Measurements from ENCODE around the gene TMEM147. TPM values are rescaled to one million over a fixed set of nuclear protein-coding genes. Genes with fewer than 3 reads are reported as not detected.

Gene TMEM147, protein sequence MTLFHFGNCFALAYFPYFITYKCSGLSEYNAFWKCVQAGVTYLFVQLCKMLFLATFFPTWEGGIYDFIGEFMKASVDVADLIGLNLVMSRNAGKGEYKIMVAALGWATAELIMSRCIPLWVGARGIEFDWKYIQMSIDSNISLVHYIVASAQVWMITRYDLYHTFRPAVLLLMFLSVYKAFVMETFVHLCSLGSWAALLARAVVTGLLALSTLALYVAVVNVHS
- total RNA-seq, result 84.4 TPM
- long read RNA-seq, transcript TMEM147-201 (7 exons, 899 nt), result major isoform, 73 of 124 reads
- long read RNA-seq, transcript TMEM147-202 (6 exons, 935 nt), result minor isoform, 6 of 124 reads
- long read RNA-seq, partial matches to known transcripts, result 6 of 124 reads
- long read RNA-seq, other reads (novel, unspliced or antisense), result 37 of 124 reads

DNA sequence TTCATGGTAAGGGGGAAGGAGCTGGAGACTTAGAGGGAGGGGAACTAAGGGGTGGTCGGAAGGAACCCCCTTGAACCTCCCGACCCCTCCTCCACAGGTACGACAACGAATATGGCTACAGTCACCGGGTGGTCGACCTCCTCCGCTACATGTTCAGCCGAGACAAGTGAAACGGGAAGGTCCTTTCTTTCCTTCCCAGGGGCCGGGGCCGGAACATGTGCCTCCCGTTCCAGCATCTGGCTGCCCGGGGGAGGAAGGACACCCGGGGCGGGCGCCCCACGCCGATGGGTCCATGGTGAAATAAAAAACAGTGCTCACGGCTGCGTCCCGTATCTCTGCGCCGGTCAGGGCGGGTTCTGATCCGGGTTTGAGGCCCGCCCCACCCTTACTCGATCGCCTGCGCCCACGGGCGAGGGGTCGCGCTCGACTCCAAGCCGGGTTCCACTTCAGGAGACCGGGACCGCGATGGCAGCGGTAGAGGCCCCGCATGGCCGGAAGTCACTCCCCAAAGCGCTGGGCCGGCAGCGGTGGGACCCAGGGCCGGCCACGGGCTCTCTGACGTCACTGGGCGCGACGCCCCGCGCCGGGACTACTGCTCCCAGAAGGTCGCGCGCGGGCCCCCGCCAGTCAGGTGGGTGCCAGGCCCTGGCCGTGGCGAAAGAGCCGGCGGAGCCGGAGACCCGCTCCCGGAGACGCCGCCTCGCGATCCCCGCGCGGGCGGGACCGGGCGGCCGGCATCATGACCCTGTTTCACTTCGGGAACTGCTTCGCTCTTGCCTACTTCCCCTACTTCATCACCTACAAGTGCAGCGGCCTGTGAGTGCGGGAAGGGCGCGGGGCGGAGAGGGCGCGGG, at the start of gene TMEM147:
Gene TMEM147 (plus strand): TSS at position 626 of the 854 bp plus-strand sequence. CDS start 114 bp downstream, at position 740.
- ATAC-seq (peak; percentile 99), DNase-seq (peak; percentile 98)
- intact Hi-C loops (cut with micrococcal nuclease), result no loop called here

DNA sequence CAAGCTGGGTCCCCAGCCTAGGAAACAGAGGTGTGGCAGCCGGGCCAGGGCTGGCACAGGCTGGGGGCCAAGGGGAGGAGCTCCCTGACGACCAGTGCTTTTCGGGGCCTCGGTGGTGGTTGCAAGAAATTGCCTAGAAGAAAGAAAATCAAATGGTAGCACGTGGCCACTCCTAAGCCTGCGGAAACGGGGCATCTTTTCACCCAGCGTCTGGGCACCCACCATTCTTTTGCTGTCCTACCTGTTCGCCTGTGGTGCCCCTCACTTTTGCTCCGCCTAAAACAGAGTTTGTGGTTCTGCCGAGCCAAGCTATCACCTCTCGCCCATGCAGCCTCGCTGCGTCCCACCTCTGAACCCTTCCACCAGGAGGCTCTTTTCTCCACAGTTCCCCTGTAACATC, 48.0 kb upstream of the TMEM147 start:
- ATAC-seq (no peak), DNase-seq (no peak)
- intact Hi-C loops (cut with micrococcal nuclease), result loop anchor here (10.0 kb wide), 1 partner anchor 143 kb away; the partner anchor contains the start of gene FFAR3

DNA sequence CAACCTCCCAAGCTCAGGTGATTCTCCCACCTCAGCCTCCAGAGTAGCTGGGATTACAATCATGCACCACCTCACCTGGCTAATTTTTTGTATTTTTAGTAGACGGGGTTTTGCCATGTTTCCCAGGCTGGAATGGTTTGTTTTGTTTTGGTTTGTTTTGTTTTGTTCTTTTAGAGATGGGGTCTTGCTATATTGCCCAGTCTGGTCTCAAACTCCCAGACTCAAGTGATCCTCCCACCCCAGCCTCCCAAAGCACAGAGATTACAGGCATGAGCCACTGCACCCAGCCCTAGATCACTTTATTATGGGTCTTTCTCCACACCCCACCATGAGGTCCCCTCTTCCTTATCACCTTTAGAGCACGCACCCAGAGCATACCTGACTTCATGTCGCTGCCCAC, 47.2 kb upstream of the TMEM147 start:
- intact Hi-C loops (cut with micrococcal nuclease), result loop anchor here (10.0 kb wide), 1 partner anchor 143 kb away; the partner anchor contains the start of gene FFAR3
- ATAC-seq (no peak), DNase-seq (no peak)

DNA sequence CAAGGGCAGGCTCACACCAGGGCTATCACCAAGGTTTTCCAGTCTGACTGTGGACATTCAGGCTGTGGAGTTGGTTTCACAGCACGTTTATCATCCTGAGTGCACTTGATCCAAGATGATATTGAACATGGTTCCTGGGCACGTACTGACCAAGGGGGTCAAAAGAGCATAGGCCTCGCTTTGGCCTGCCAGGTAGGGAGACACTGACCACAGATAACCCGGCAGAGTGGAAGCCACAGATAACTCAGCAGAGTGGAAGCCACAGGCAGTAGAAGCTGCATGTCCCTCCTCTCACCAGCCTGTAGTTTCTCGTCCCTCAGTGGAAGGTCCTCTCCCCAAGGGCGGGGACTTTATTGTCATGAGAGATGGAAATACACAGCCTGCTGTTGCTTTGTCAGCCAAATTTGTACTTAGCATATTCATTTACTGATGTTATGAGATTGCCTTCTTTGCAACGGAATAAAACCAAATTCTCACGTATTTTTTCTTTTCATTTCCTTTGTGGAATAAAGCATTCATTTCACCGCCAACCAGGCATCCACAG, 46.4 kb upstream of the TMEM147 start:
- DNase-seq (no peak), ATAC-seq (no peak)
- intact Hi-C loops (cut with micrococcal nuclease), result loop anchor here (10.0 kb wide), 1 partner anchor 144 kb away; the partner anchor contains the start of gene FFAR3

DNA sequence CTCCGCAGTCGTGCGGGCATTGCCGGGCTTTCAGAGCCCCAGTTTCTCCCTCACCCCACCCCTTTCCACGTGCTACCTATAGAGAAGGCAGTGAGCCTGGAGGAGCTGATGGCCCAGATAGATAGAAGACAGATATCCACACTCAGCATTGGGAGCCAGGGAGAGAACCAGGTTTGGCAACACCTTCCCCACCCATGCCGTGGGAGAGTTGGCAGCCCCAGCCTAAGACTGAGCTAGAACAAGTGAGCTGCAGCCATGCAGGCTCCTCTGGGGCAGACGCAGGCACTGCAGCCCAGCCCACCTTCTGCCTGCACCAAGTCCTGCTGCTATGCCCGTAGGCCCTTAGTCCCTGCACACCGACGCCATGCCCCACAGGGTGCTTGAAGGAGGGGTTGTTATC, 44.8 kb upstream of the TMEM147 start:
- intact Hi-C loops (cut with micrococcal nuclease), result no loop called here
- no peak for ATAC-seq

DNA sequence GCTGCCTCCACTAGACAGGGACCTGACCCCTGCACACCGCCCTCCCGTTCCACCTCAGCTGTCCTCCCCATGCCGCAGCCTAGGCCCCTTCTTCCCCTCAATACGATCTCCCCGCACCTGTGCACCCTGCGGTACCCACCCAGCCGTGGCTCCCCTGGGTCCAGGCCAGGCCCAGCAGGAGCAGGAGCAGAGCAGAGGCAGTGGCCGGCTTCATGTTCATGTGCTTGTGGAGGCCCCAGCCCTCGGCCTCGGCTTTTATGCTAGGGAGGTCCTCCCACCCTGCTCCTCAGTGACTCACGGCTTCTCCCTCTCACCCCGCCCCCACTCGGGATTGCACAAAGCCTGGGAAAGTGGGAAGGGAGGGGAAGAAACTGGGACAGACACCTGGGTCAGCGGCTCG, 43.7 kb upstream of the TMEM147 start:
- DNase-seq (no peak), ATAC-seq (no peak)
- intact Hi-C loops (cut with micrococcal nuclease), result no loop called here

More for the DNA sequence above, 44.8 kb upstream of the TMEM147 start:
- no peak for DNase-seq

DNA sequence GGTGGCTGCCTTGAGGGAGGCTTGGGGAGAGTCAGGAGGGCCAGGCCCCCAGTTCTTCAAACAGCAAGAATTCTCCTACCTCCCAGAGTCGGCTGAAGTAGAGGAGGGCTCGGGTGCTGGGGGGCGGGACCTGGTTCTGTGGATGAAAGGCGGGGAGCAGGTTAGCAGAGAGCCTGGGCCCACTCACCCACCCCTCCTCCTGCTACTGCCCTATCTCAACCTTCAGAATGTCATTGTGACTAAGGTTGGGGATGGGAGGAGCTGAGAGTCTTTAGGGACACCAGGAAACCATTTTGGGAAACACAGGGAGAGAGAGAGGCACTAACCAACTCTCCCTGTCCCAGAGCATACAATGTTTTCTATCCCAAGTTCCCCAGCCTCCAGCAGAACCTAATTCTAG, 42.7 kb upstream of the TMEM147 start:
- DNase-seq (no peak), ATAC-seq (peak; percentile 69)
- intact Hi-C loops (cut with micrococcal nuclease), result no loop called here

DNA sequence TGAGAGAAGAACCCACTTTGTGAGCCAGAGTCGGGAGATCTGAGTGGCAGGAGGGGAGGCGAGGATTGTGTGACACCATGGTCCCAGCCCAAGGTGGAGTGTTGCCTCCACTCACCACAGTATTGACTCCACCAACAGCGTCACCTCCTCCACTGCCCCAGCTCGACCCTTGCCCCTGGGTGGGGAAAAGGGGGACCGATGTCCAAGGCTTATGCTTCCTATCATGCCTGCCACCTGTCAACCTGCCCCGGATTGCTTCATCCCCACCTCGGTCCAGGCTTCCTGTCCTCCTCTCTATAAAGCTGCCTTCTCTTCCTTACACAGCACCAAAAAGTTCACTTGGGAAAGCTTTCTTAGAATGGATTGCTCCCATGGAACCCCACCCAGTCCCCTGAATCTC, 39.4 kb upstream of the TMEM147 start:
- ATAC-seq (no peak), DNase-seq (no peak)
- intact Hi-C loops (cut with micrococcal nuclease), result no loop called here

DNA sequence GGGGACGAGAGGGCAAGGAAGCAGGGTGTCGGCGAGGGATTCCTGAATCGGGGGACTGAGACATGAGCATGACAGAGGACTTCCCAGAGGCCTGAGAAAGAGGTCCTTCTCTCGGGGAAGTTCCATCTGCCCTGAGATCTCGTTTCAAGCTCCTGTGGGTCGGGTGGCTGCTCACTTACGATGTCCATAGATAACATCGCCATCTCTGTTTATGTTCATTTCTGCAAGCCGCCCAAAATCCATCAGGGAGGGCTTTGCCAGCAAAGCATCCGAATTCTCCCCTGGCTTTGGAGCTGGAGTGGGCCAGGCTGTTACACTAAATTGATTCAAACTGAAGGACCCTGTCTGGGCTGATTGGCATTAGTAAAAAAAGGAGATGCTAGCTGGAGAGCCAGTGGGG, 37.9 kb upstream of the TMEM147 start:
- no peak for ATAC-seq
- intact Hi-C loops (cut with micrococcal nuclease), result no loop called here

DNA sequence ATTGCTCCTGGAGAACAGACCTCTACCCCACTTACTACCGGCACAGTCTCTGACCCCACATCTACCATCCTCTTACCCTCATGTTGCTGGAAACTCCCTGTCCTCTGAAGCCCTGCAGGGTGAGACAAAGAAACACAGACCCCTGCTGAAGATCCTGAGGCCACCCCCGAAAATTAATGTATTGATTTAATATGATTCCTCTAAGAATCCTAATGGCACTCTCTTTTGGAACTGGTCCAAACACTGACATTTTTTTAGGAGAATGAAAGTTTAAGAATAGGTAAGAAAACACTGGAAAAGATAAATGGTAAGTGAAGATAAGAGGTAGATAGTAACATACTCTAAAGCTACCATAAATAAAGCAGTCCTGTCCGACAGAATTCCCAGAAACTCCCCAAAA, 37.3 kb upstream of the TMEM147 start:
- intact Hi-C loops (cut with micrococcal nuclease), result no loop called here
- ATAC-seq, result no peak
- no peak for DNase-seq

More for the DNA sequence above, 37.9 kb upstream of the TMEM147 start:
- no peak for DNase-seq

DNA sequence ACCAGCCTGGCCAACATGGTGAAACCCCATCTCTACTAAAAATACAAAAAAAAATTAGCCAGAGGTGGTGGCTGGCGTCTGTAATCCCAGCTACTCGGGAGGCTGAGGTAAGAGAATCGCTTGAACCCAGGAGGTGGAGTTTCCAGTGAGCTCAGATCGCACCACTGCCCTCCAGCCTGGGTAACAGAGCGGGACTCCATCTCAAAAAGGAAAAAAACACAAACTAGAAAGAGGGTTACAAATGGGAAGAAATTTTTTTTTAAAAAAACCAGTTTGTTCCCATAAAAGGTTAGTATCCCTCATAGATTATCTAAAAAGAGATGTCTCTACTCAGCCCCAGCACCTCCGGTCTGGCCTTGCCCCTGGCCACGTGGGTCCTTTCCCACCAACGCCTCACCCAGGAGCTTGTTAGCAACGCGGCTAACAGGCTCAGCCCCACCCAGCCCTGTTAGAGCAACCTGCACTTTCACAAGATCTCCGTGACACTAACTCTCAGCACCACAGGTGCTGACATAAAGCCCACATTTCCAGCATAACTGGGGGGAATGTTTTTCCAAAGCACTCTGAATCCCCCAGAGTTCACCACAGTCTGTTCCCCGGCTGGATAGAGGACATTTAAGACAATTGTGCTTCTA, 36.3 kb upstream of the TMEM147 start:
- intact Hi-C loops (cut with micrococcal nuclease), result no loop called here
- peak; percentile 46 for ATAC-seq
- DNase-seq, result no peak

DNA sequence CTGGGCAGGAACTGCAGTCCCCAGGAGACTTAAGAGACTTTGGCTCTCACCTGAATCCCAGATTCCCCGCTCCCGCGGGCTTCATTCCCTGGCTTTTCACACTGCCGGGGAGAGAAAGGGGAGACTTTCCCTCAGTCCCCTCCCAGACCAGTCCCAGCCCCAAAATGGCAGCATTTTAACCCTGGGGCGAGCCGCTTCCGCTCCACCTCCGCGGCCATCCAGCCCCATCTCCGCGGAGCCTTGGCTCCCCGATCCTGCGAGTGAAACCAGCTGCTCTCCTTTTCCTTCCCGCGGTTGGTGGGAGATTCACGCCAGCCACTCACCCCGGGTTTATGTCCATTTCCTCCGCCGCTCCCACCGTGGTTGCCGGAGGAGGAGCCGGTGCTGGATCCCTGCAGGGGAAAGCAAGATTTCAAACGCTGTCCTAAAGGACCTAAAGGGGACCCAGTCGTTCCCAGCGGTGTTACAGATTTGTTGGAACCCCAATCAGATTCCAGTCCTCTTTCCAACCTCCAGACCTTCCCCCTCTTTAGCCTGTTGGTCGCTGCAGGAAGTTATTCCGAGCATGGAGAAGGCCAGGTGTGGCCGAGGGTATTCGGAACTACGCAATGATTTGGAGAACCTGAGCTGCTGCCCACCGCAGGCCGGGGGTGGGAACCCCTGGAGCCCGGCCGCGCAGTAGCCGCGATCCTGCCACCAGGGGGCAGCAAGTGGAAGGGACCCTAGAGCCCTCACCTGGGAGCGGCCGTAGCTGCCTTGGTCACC, 35.4 kb upstream of the TMEM147 start:
- peak; percentile 86 for DNase-seq
- intact Hi-C loops (cut with micrococcal nuclease), result no loop called here
- ATAC-seq, result peak; percentile 93

DNA sequence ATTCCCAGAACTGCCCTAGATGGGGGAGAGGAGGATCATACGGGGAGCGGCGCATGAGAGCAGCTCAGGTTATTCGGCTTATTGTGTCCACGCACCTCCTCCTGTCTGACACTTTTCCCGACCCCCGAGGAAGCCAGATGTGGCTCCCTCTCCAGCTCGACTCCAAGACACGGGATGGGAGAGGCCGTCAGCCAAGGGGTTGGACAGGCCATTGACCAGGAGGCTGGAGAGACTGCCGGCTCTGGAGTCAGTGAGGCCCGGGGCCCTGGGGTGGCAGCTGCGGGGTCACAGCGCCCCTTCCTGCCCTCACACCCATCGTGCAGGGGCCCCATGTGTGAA, 34.8 kb upstream of the TMEM147 start:
- intact Hi-C loops (cut with micrococcal nuclease), result no loop called here
- no peak for ATAC-seq
- DNase-seq, result no peak

DNA sequence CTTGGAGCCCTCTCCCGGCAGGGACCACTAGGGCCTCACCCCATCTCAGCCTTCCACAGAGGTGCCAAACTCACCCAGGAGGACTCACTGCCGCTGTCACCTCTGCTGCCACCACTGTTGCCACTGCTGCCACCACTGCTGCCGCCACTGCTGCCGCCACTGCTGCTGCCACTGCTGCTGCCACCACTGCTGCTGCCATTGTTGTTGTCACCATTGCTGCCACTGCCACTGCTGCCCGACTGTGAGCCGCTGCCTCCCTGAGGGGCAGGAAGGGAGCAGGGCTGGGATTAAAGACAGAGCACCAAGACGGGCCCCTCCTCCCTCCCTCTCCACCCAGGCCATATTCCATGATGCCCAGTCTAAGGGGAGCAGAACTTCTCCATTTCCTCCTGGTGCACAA, 34.1 kb upstream of the TMEM147 start:
- DNase-seq, result no peak
- intact Hi-C loops (cut with micrococcal nuclease), result no loop called here
- ATAC-seq, result no peak

DNA sequence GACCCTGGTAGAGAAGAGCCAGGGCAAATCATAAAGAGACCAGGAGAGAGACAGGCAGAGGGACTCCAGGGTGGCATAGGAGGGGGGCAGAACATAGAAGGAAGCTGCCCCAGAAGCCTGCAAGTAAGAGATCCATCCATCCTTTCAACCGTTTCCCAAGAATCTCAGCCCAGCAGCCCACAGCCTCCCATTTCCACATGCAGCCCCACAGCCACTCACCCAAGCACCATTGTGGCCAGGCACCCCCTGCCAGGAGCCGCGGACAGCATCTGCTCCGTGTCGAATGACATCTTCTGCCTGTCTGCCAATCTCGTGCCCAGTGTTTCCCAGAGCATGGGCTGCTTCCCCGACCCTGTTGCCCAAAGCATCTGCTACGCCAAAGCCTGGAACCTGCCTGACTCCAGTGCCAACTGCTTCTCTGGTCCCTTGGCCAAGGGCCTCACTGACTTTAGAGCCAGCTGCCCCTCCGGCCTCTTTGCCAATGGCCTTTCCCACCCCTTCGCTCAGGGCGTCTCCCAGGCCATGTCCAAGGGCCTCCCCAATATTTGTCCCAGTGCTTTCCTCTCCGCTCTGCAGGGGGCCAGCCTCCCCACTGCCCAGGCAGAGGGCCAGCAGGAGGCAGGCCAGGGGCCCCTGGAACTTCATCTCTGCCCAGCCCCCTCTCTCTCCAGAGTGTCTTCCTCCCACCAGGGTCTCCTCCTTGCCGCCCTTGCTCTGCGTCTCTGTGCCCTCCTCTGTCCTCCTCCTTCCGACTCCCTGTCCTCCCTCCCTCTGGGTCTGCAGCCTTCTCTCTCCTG, 32.4 kb upstream of the TMEM147 start:
- ATAC-seq, result no peak
- intact Hi-C loops (cut with micrococcal nuclease), result no loop called here
- DNase-seq, result no peak

DNA sequence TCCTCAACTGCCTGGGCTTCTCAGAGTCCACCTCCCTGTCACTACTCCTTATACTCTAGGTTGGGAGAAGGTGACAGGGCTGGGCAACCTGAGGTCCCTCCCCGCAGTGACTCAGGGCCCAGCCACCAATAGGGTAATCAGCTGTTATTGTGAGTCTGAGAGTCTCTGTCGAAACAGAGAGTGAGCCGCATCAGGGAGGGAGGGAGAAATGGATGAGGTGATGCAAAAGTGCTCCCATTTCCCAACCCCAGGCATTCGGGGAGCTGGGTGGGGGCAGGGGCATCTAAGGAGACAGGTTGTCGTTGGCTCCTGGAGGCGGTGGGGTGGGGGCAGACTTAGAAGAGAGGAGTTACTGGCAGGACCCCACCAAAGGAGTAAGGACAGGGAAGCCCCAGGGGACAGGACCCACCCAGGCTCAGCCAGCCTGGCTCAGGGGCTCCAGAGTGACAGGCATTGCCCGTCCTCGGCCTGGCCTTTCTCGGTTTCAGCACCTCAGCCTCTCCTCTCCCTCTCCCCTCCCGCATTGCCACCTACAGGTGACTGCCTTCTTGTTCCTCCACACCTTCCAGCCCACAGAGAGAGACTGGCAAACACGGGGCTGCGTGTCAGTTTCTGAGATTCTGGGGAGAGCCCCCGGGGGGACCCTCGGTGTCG, 31.7 kb upstream of the TMEM147 start, which contains the start of gene DMKN:
Gene DMKN (minus strand): TSS at position 22 of the 654 bp plus-strand sequence. CDS start 174 bp downstream, outside the sequence.
- no peak for ATAC-seq
- intact Hi-C loops (cut with micrococcal nuclease), result no loop called here
- DNase-seq, result no peak

DNA sequence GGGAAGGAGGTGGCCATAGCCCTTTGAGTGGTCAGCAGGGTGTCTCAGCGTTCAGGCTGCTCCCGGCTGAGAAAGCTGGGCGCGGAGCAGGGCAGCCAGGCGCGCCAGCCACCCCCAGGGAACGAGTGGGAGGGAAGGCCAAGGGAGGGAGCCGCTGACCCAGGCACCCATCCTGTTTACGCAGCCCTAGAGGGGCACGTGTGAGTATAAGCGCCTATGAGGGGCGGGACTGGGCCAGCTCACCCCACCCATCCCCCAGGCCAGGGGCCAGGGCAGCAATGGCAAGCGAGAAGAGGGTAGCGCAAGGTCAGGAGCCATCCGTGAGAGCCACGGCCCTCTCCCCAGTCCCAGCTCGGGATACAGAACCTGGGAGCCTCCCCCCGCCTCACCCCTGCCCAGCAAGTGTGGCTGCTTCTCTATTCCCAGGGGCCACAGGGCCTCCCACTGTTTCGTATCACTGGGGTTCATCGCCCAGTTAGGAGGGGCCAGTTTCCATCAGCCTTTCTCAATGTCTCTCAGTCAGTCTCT, 31.1 kb upstream of the TMEM147 start:
- DNase-seq (no peak), ATAC-seq (no peak)
- intact Hi-C loops (cut with micrococcal nuclease), result no loop called here

Measured in left ventricle myocardium superior (tissue), 1 donor.